GM19025 (cell line): ENCODE measurements around the gene CENPU.

Experiments
- ATAC-seq: cut with Tn5 transposase; IDR thresholded peaks from one replicate; pipeline ENCODE4 v1.9.1; 2021; ENCODE audit warnings: mild to moderate bottlenecking, low read depth, moderate library complexity; ENCODE audit not compliant: unreplicated experiment

The CENPU gene

GRCh38 chr4:184645904-184646610 is 87.8 kb downstream of the CENPU start:
- no peak for ATAC-seq

- no peak for ATAC-seq
Measured at GRCh38 chr4:184644553-184645307, 89.2 kb downstream of the CENPU start.
